ENCODE results near the gene SAFB2. TPM values are rescaled to one million over a fixed set of nuclear protein-coding genes. Genes with fewer than 3 reads are reported as not detected.

SAFB2 gene
- total and polyA plus RNA-seq, 11 donors, result 14.2 to 56.7 (median 44.2) TPM

DNA sequence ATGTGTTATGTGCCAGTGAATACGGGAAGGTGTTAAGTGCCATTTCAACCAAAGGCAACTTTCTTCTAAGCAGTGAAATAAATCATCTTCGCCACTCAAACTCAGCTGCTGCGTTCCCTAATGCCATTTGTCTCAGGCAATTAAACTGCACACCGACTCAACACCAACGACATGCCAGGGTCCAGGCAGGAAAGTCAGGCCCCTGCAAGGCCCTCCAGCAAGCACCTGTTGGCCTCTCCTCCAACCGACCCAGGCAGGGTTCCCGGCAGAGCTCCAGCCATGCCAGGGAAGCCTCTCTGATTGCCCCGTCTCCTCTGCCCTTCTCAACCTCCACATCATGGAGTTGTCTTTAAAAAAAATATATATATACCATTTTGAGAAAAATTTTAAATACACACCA, 21.8 kb downstream of the SAFB2 start:
- no peaks in the 10 kb centered on the region for H3K9me3 ChIP-seq
- TF ChIP-seq POLR2A (IDR thresholded peaks at IDR 0.05), result no peak
- TF ChIP-seq, protein P1, sequence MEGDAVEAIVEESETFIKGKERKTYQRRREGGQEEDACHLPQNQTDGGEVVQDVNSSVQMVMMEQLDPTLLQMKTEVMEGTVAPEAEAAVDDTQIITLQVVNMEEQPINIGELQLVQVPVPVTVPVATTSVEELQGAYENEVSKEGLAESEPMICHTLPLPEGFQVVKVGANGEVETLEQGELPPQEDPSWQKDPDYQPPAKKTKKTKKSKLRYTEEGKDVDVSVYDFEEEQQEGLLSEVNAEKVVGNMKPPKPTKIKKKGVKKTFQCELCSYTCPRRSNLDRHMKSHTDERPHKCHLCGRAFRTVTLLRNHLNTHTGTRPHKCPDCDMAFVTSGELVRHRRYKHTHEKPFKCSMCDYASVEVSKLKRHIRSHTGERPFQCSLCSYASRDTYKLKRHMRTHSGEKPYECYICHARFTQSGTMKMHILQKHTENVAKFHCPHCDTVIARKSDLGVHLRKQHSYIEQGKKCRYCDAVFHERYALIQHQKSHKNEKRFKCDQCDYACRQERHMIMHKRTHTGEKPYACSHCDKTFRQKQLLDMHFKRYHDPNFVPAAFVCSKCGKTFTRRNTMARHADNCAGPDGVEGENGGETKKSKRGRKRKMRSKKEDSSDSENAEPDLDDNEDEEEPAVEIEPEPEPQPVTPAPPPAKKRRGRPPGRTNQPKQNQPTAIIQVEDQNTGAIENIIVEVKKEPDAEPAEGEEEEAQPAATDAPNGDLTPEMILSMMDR (IDR thresholded peaks at IDR 0.05), result no peak
- intact Hi-C loops (cut with DNase I), result no loop called here
- WGBS, 4 donors, result 87 to 94% (median 90%) methylated on average over 8 of the region's 8 CpGs
- H3K27me3 ChIP-seq, result no peaks in the 10 kb centered on the region
- H3K27ac ChIP-seq, result no peak overlapping the region
- ATAC-seq, result no peak
- DNase-seq, result no peak
- no peak overlapping the region for H3K4me3 ChIP-seq
- peaks cover 0 to 5% (median 0%) of the 10 kb centered on the region in 12 donors for H3K4me1 ChIP-seq
- peaks cover 3 to 100% (median 99%) of the 10 kb centered on the region in 9 donors for H3K36me3 ChIP-seq

DNA sequence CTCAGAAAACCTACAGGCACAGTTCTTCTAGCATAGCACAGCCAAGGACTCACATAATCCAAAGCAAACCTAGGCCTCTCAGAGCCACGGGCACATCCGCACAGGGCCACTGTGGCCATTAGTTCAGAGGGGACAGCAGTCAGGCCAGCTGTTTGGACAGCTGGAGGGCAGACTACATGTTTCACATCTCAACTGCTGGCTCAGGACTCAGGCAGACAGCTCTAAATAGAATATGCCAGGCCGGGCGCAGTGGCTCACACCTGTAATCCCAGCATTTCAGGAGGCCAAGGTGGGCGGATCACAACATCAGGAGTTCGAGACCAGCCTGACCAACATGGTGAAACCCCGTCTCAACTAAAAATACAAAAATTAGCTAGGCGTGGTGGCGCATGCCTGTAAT, 26.8 kb downstream of the SAFB2 start:
- WGBS, 4 donors, result 89 to 97% (median 93%) methylated on average over 9 of the region's 9 CpGs

DNA sequence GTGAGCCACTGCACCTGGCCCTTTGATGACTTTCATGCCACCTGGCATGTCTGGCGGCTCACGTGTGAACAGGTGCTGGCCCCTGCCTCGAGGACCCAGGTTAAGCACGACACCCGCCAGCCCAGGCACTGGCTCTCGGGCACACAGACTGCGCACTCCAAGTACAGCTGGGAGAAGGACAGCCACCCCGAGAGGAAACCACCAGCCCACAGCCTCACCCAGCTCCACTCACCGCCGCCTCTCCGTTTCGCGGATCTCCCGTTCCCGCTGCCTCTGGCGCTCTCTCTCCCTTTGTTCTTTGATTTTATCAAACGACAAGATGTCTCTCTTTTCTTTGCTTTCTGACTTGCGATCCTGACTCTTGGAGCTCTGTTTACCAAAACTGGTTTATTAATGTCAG, 27.4 kb downstream of the SAFB2 start:
- WGBS, 4 donors, result 92 to 96% (median 95%) methylated on average over 18 of the region's 18 CpGs
- no peaks in the 10 kb centered on the region for H3K27me3 ChIP-seq
- ATAC-seq, result no peak
- intact Hi-C loops (cut with DNase I), result no loop called here
- no peak overlapping the region for H3K27ac ChIP-seq
- TF ChIP-seq POLR2A (IDR thresholded peaks at IDR 0.05), result no peak
- TF ChIP-seq, protein P1 (IDR thresholded peaks at IDR 0.05), result no peak
- DNase-seq, result no peak
- H3K36me3 ChIP-seq, result peaks cover 5 to 100% (median 100%) of the 10 kb centered on the region in 9 donors
- no peaks in the 10 kb centered on the region for H3K9me3 ChIP-seq
- no peak overlapping the region for H3K4me3 ChIP-seq
- H3K4me1 ChIP-seq, result peaks cover 0 to 3% (median 0%) of the 10 kb centered on the region in 12 donors

More for the DNA sequence above, 26.8 kb downstream of the SAFB2 start:
- Histone ChIP-seq H3K4me3 (no peak overlapping the region), H3K27ac (no peak overlapping the region), H3K9me3 (no peaks in the 10 kb centered on the region), H3K4me1 (peaks cover 0 to 5% (median 0%) of the 10 kb centered on the region in 12 donors), H3K36me3 (peaks cover 5 to 100% (median 100%) of the 10 kb centered on the region in 9 donors), H3K27me3 (no peaks in the 10 kb centered on the region)
- TF ChIP-seq POLR2A (IDR thresholded peaks at IDR 0.05), result no peak
- TF ChIP-seq, protein P1 (IDR thresholded peaks at IDR 0.05), result no peak
- intact Hi-C loops (cut with DNase I), result no loop called here
- no peak for DNase-seq
- no peak for ATAC-seq

DNA sequence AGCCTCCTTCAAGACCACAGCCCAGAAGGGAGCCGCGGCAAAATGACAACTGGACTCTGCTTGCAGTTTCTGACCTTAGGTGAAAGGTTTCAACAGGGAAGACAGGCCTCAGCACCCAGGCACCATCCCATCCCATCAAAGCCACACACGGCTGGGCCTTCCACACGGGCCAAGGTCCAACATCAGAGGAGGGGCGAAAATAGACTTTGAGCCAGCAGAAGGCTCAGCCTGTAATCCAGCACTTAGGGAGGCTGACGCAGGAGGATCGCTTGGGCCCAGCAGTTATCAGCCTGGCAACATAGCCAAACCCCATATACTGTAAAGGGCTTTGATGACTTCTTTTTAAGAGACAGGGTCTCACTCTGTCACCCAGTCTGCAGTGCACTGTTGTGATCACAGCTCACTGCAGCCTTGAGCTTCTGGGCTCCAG, 28.0 kb downstream of the SAFB2 start:
- intact Hi-C loops (cut with DNase I), result no loop called here
- ATAC-seq, result no peak
- no peak overlapping the region for H3K4me3 ChIP-seq
- 84 to 94% (median 90%) methylated on average over 7 of the region's 7 CpGs for WGBS, 4 donors
- H3K27me3 ChIP-seq, result no peaks in the 10 kb centered on the region
- no peak for TF ChIP-seq POLR2A (IDR thresholded peaks at IDR 0.05)
- TF ChIP-seq, protein P1 (IDR thresholded peaks at IDR 0.05), result no peak
- H3K27ac ChIP-seq, result no peak overlapping the region
- H3K4me1 ChIP-seq, result no peaks in the 10 kb centered on the region
- H3K36me3 ChIP-seq, result peaks cover 5 to 100% (median 100%) of the 10 kb centered on the region in 9 donors
- DNase-seq, result no peak
- no peaks in the 10 kb centered on the region for H3K9me3 ChIP-seq
